Fibroblast of villous mesenchyme (primary cell): ENCODE results near the gene TMEM150B. TPM values are rescaled to one million over a fixed set of nuclear protein-coding genes. Genes with fewer than 3 reads are reported as not detected.

Source experiments
- DNase-seq: peaks from one replicate; pipeline ENCODE4 v3.0.0-alpha.2; 2010; ENCODE audit warnings: low read depth
- H3K4me3 ChIP-seq: 2 replicates; pipeline ENCODE4 v1.5.1; 2011; ENCODE audit warnings: low read depth, mild to moderate bottlenecking, low read length
- total RNA-seq: library from RNA; depleted of rRNA; stranded (reverse); fragments of >200 nt; gene quantifications from 2 replicates; pipeline ENCODE4 v1.2.3, GENCODE V29; 2012
- TF ChIP-seq, protein P1 (sequence below): IDR thresholded peaks from 2 replicates; pipeline ENCODE4 v1.5.1; 2012; ENCODE audit warnings: low read depth, mild to moderate bottlenecking, low read length; ENCODE audit not compliant: insufficient read depth

TMEM150B gene
- not detected in 2 replicates for total RNA-seq

DNA sequence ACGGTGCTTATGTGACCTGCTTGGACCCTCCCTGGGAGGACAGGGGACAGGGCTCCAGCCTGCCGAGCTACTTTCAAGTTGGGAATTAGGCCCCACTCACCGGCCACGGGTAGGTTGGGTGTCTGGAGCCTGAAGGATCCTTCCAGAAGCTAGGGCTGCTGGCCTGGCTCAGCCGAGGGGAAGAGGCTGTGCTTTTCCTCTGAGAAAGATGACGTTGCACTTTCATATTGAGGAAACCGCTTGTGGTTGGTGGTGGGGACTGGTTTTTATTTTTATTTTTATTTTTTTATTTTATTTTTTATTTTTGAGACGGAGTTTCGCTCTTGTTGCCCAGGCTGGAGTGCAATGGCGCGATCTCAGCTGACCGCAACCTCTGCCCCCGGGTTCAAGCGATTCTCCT lies at the start of gene TMEM150B:
TMEM150B (minus strand) TSS at position 170 of the 400 bp plus-strand sequence. CDS start 4,305 bp downstream, outside the sequence.
- TF ChIP-seq, protein P1, sequence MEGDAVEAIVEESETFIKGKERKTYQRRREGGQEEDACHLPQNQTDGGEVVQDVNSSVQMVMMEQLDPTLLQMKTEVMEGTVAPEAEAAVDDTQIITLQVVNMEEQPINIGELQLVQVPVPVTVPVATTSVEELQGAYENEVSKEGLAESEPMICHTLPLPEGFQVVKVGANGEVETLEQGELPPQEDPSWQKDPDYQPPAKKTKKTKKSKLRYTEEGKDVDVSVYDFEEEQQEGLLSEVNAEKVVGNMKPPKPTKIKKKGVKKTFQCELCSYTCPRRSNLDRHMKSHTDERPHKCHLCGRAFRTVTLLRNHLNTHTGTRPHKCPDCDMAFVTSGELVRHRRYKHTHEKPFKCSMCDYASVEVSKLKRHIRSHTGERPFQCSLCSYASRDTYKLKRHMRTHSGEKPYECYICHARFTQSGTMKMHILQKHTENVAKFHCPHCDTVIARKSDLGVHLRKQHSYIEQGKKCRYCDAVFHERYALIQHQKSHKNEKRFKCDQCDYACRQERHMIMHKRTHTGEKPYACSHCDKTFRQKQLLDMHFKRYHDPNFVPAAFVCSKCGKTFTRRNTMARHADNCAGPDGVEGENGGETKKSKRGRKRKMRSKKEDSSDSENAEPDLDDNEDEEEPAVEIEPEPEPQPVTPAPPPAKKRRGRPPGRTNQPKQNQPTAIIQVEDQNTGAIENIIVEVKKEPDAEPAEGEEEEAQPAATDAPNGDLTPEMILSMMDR: no peak
- H3K4me3 ChIP-seq: no peak within 1 kb of the TSS
- no peak for DNase-seq

DNA sequence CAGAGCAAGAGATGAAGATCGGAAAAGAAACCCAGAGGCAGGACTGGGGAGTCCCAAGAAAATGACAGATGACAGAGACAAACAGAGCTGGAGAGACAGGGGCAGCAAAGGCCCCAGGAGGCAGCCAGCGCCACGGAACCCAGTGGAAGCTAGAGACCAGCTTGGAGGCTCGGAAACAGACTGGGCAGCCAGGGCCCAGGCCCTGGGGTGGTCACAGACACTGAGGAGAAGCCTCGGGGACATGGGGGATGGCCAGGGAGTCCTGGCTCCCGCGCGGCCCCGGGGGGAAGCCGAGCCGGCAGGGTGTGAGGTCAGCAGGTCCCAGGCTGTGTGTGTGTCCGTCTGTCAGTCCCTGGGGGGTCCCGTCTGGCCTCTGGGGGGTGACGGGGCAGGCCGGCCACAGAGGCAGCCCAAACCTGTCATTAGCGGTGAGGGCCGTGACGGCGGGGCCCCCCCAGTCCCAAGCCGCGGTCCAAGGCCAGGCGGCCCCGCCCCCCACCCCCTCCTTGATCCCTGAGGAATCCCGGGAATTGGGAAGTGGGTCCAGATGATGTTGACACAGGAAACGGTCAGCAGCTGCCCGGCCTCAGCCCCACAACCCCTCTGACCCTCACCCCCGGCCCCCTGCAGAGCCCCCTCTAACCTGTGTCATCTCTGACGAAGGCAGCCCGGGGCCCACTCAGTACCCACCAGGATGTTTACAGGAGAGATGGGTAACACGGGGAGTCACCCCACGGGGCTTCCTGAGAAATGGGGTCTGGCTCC lies 49.0 kb upstream of the TMEM150B start:
- TF ChIP-seq, protein P1: no peak
- H3K4me3 ChIP-seq: no peak overlapping the region
- peak; percentile 81 for DNase-seq

- no peak overlapping the region for H3K4me3 ChIP-seq
- TF ChIP-seq, protein P1: no peak
- DNase-seq: no peak
Observed at GRCh38 chr19:55373306-55373992, 48.3 kb upstream of the TMEM150B start.

GRCh38 chr19:55372316-55373081 lies 47.4 kb upstream of the TMEM150B start:
- TF ChIP-seq, protein P1: no peak
- peak; percentile 43 for DNase-seq
- no peak overlapping the region for H3K4me3 ChIP-seq

GRCh38 chr19:55370305-55370988 lies 45.3 kb upstream of the TMEM150B start, which contains the start of gene IL11:
Gene IL11, minus strand, starts transcription at chr19:55370463. Its CDS starts 153 bp downstream, at chr19:55370310.
- peak within 1 kb of the TSS; percentile 71 for H3K4me3 ChIP-seq
- TF ChIP-seq, protein P1: no peak
- peak; percentile 29 for DNase-seq
